Sigmoid colon (tissue), 7 donors: ENCODE data around the gene GNAI3. TPM values are rescaled to one million over a fixed set of nuclear protein-coding genes. Genes with fewer than 3 reads are reported as not detected.

Experiments used
- DNase-seq: peaks from one replicate; pipeline ENCODE4 v3.0.0-alpha.2; 2019
- H3K27ac ChIP-seq, 4 donors: fragments of 200-600 bp; sonication (generic); one replicate each; pipeline ENCODE4 v1.5.1; 2016 to 2019; ENCODE audit warnings: mild to moderate bottlenecking in 1 of 4
- H3K27me3 ChIP-seq, 3 donors: fragments of 200-600 bp; sonication (generic); one replicate each; pipeline ENCODE4 v1.5.1; 2019; ENCODE audit warnings: mild to moderate bottlenecking in 1 of 3
- H3K36me3 ChIP-seq, 4 donors: fragments of 200-600 bp; sonication (generic); one replicate each; pipeline ENCODE4 v1.5.1; 2016 to 2019
- H3K4me1 ChIP-seq, 4 donors: fragments of 200-600 bp; sonication (generic); one replicate each; pipeline ENCODE4 v1.5.1; 2017 to 2019
- H3K4me3 ChIP-seq, 4 donors: fragments of 200-600 bp; sonication (generic); one replicate each; pipeline ENCODE4 v1.5.1; 2017 to 2019; ENCODE audit warnings: mild to moderate bottlenecking in 2 of 4, moderate library complexity in 1 of 4
- H3K9me3 ChIP-seq, 4 donors: fragments of 200-600 bp in 3 of 4; sonication (generic) in 3 of 4; one replicate each; pipeline versions ENCODE4 v1.5.1 to v1.6.1; 2013 to 2019
- EP300 ChIP-seq, 4 donors: sonication (generic); formaldehyde crosslinking; IDR thresholded peaks; one replicate each; pipeline ENCODE4 v1.6.1; 2017; ENCODE audit warnings: antibody characterized with exemption in 4 of 4
- POLR2A ChIP-seq, 2 donors: fragments of 450-650 bp; IDR thresholded peaks; one replicate each; pipeline ENCODE4 v1.6.1; 2016; ENCODE audit warnings: antibody characterized with exemption in 2 of 2, mild to moderate bottlenecking in 2 of 2, moderate library complexity in 2 of 2
- POLR2AphosphoS5 ChIP-seq, 4 donors: sonication (generic); formaldehyde crosslinking; IDR thresholded peaks; one replicate each; pipeline ENCODE4 v1.6.1; 2017; ENCODE audit warnings: antibody characterized with exemption in 4 of 4
- WGBS, 2 donors: extraction: QIAGEN DNeasy Blood & Tissue Kit; methylation state at CpG; one replicate each; pipeline ENCODE4 v1.1.7; 2013; 5-methylcytosine and 5-hydroxymethylcytosine counted together
- intact Hi-C: fragments of 100-400 bp; cut with DNase I; formaldehyde crosslinking; loops from one replicate; pipeline ENCODE4 v1.15.1; 2023
- polyA plus RNA-seq, 3 donors: library from polyadenylated mRNA; stranded (reverse); fragments of 200-250 nt; gene quantifications; one replicate each; pipeline ENCODE4 v1.2.3, GENCODE V29; 2013
- total RNA-seq, 4 donors: library from RNA; depleted of rRNA; stranded (reverse); fragments of >200 nt; gene quantifications; one replicate each; pipeline ENCODE4 v1.1.0, GENCODE V29; 2016
- TF ChIP-seq, protein P1 (sequence below), 4 experiments: fragments of 450-650 bp in 3 of 4; fragments of 200-600 bp in 1 of 4; IDR thresholded peaks; one replicate each; pipeline ENCODE4 v1.5.1; 2016 to 2019; ENCODE audit warnings: antibody characterized with exemption in 4 of 4, mild to moderate bottlenecking in 3 of 4, moderate library complexity in 2 of 4
- donor health status: healthy with polysubstance abuse.
- donor health status: Bipolar disorder and iron deficiency.
- donor health status: healthy.

GNAI3 gene
- total and polyA plus RNA-seq, 7 donors, result 4.2 to 6.4 (median 5.7) TPM

GRCh38 chr1:109613361-109614147 is 65.1 kb downstream of the GNAI3 start:
- intact Hi-C loops, result no loop called here
- H3K27me3 ChIP-seq, result no peaks in the 10 kb centered on the region
- 66 to 77% methylated on average over 7 of the region's 7 CpGs for WGBS, 2 donors
- peaks cover 0 to 5% (median 2%) of the 10 kb centered on the region in 4 donors for H3K4me1 ChIP-seq
- no peak overlapping the region for H3K4me3 ChIP-seq
- no peak for DNase-seq
- TF ChIP-seq, protein P1, sequence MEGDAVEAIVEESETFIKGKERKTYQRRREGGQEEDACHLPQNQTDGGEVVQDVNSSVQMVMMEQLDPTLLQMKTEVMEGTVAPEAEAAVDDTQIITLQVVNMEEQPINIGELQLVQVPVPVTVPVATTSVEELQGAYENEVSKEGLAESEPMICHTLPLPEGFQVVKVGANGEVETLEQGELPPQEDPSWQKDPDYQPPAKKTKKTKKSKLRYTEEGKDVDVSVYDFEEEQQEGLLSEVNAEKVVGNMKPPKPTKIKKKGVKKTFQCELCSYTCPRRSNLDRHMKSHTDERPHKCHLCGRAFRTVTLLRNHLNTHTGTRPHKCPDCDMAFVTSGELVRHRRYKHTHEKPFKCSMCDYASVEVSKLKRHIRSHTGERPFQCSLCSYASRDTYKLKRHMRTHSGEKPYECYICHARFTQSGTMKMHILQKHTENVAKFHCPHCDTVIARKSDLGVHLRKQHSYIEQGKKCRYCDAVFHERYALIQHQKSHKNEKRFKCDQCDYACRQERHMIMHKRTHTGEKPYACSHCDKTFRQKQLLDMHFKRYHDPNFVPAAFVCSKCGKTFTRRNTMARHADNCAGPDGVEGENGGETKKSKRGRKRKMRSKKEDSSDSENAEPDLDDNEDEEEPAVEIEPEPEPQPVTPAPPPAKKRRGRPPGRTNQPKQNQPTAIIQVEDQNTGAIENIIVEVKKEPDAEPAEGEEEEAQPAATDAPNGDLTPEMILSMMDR (IDR thresholded peaks at IDR 0.05), result no peak
- TF ChIP-seq EP300 (IDR thresholded peaks at IDR 0.05) (no peak), POLR2AphosphoS5 (IDR thresholded peaks at IDR 0.05) (no peak), POLR2A (IDR thresholded peaks at IDR 0.05) (no peak)
- no peaks in the 10 kb centered on the region for H3K9me3 ChIP-seq
- H3K27ac ChIP-seq, result no peak overlapping the region
- H3K36me3 ChIP-seq, result no peaks in the 10 kb centered on the region

DNA sequence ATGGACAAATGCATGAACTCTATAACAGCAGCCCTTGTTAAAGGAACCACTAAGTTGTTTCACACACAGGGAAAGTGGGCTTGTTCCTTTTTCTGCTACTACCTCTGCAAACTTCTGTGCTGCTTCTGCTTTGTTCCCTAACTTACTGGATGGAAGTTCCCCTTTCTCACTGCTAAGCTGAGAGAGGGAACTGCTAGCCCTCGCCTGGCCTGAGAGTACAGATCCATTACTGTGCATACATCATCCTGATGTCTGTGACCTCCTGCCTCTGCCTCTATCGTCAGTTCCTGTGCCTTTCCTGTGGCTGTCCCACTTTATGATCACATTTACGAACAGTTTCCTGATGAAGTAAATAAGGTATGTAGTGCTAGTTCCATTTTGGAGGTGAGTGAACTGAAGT is 67.5 kb downstream of the GNAI3 start:
- Histone ChIP-seq H3K4me1 (peaks cover 0 to 24% (median 18%) of the 10 kb centered on the region in 4 donors), H3K4me3 (no peak overlapping the region), H3K27ac (peak overlapping the region in 2 of 4 donors; percentile 15 to 51), H3K9me3 (no peaks in the 10 kb centered on the region), H3K36me3 (no peaks in the 10 kb centered on the region), H3K27me3 (no peaks in the 10 kb centered on the region)
- intact Hi-C loops, result no loop called here
- peak; percentile 70 for DNase-seq
- 41 to 45% methylated on average over 3 of the region's 3 CpGs for WGBS, 2 donors
- TF ChIP-seq POLR2AphosphoS5 (IDR thresholded peaks at IDR 0.05), result peak in 2 of 4 donors; percentile 19 to 49
- TF ChIP-seq POLR2A (IDR thresholded peaks at IDR 0.05), result no peak
- no peak for TF ChIP-seq EP300 (IDR thresholded peaks at IDR 0.05)

DNA sequence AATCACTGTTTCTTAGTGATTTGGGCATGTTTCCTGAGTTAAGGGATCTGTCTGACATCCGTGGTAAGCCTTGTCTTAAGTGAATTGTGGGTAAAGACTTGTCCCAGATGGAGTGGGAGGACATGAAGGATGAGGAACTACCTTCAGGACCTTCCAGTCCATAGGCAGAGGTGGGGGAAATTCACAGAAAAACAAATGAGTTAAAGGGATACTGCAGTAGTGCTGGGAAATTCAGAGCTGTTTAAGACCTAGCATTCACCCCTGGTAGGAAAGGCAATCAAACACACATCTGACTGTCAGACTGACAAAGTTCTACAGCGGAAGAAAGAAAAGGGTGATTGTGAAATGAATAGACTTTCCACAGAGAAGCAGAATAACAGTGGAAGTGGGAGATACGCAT is 68.0 kb downstream of the GNAI3 start:
- Histone ChIP-seq H3K4me3 (no peak overlapping the region), H3K27ac (peak overlapping the region in 3 of 4 donors; percentile 15 to 51 (median 23)), H3K27me3 (no peaks in the 10 kb centered on the region), H3K36me3 (no peaks in the 10 kb centered on the region), H3K9me3 (no peaks in the 10 kb centered on the region), H3K4me1 (peaks cover 0 to 28% (median 22%) of the 10 kb centered on the region in 4 donors)
- intact Hi-C loops, result no loop called here
- DNase-seq, result no peak
- TF ChIP-seq POLR2A (IDR thresholded peaks at IDR 0.05) (no peak), EP300 (IDR thresholded peaks at IDR 0.05) (no peak), POLR2AphosphoS5 (IDR thresholded peaks at IDR 0.05) (no peak)
- TF ChIP-seq, protein P1 (IDR thresholded peaks at IDR 0.05), result no peak
- WGBS, 2 donors, result 84 to 86% methylated on average over 3 of the region's 3 CpGs

DNA sequence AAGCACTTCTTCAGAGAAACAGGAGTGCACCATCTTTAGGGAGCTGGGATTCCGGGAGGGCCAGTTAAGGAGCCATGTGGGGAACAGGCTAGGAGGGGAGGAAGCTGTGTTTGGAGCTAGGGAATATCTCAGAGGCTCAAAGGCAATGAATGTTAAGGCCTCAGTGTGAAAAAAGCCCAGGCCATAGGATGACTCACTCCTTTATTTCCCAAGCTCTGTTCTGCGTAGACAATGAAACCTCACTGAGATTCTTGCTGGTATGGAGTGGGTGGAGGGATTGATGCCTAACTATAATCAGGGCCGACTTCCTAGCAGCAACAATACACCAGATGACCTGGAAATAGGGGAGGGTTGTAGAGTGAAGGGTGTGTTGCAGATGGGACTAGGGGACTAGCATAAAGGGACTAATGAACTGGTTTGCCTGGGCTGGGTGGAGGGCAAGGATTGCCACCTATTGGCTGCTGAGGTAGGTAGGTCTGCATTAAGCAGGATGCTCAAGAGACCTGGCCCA is 68.9 kb downstream of the GNAI3 start:
- Histone ChIP-seq H3K9me3 (no peaks in the 10 kb centered on the region), H3K36me3 (no peaks in the 10 kb centered on the region), H3K4me1 (peaks cover 0 to 38% (median 29%) of the 10 kb centered on the region in 4 donors), H3K27me3 (no peaks in the 10 kb centered on the region), H3K4me3 (no peak overlapping the region), H3K27ac (peak overlapping the region in 3 of 4 donors; percentile 11 to 51 (median 23))
- 42 to 62% methylated on average over 3 of the region's 3 CpGs for WGBS, 2 donors
- no peak for DNase-seq
- TF ChIP-seq POLR2A (IDR thresholded peaks at IDR 0.05) (no peak), POLR2AphosphoS5 (IDR thresholded peaks at IDR 0.05) (no peak), EP300 (IDR thresholded peaks at IDR 0.05) (no peak)
- TF ChIP-seq, protein P1 (IDR thresholded peaks at IDR 0.05), result no peak
- intact Hi-C loops, result no loop called here
